Progenitor cell of endocrine pancreas (in vitro differentiated cells): ENCODE measurements around the gene AXL. TPM values are rescaled to one million over a fixed set of nuclear protein-coding genes. Genes with fewer than 3 reads are reported as not detected.

Experiments
- DNase-seq: peaks from one replicate; pipeline ENCODE4 v3.0.0; 2021; ENCODE audit warnings: low spot score; ENCODE audit not compliant: unreplicated experiment
- H3K27ac Mint-ChIP-seq: 2 replicates; pipeline ENCODE4 v1.8.0; 2021; ENCODE audit warnings: mild to moderate bottlenecking, moderate library complexity, mixed read lengths
- H3K27me3 Mint-ChIP-seq: 2 replicates; pipeline ENCODE4 v1.8.0; 2021; ENCODE audit warnings: mixed read lengths
- H3K36me3 Mint-ChIP-seq: 2 replicates; pipeline ENCODE4 v1.8.0; 2022; ENCODE audit warnings: mixed read lengths; ENCODE audit not compliant: insufficient read depth
- H3K4me1 Mint-ChIP-seq: 2 replicates; pipeline ENCODE4 v1.8.0; 2021; ENCODE audit warnings: low read depth, mixed read lengths
- H3K4me3 Mint-ChIP-seq: 2 replicates; pipeline ENCODE4 v1.8.0; 2021; ENCODE audit warnings: low read depth, mild to moderate bottlenecking, moderate library complexity, mixed read lengths
- H3K9me3 Mint-ChIP-seq: 2 replicates; pipeline ENCODE4 v1.8.0; 2021; ENCODE audit warnings: low read depth, mixed read lengths
- total RNA-seq: library from RNA; stranded (reverse); gene quantifications from 2 replicates; pipeline ENCODE4 v1.2.1, GENCODE V29; 2021
- TF ChIP-seq, protein P1 (sequence below): fragments of 200-600 bp; sonication (generic); IDR thresholded peaks from one replicate; pipeline ENCODE4 v1.5.0; 2021; ENCODE audit warnings: antibody characterized with exemption, mild to moderate bottlenecking; ENCODE audit not compliant: unreplicated experiment

The AXL gene
- total RNA-seq, 1 donor from 2014 or later = 14.8 TPM

DNA sequence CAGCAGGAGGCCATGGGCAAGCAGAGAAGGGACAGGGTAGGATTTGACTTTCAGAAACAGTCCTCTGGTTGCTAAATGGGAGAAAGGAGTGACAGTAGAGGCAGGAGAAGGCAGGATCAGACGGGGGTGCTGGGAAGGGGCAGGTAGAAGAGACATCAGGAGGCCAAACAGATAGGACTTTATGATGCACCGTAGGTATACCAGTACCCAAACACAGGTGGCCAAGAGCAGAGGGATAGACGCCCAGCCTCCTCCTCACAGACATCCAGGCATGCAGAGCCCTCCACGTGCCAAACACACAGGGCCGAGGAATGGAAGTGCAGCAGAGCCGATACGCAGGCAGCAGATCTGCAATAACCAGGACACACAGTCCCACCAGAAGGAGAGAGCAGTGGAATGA lies 1.3 kb upstream of the AXL start:
- Mint-ChIP-seq H3K27me3 (peaks cover 21% of the 10 kb centered on the region), H3K4me3 (peak overlapping the region; percentile 58), H3K27ac (peak overlapping the region; percentile 70), H3K9me3 (no peaks in the 10 kb centered on the region), H3K36me3 (peaks cover 8% of the 10 kb centered on the region), H3K4me1 (peaks cover 13% of the 10 kb centered on the region)
- DNase-seq = no peak
- TF ChIP-seq, protein P1, sequence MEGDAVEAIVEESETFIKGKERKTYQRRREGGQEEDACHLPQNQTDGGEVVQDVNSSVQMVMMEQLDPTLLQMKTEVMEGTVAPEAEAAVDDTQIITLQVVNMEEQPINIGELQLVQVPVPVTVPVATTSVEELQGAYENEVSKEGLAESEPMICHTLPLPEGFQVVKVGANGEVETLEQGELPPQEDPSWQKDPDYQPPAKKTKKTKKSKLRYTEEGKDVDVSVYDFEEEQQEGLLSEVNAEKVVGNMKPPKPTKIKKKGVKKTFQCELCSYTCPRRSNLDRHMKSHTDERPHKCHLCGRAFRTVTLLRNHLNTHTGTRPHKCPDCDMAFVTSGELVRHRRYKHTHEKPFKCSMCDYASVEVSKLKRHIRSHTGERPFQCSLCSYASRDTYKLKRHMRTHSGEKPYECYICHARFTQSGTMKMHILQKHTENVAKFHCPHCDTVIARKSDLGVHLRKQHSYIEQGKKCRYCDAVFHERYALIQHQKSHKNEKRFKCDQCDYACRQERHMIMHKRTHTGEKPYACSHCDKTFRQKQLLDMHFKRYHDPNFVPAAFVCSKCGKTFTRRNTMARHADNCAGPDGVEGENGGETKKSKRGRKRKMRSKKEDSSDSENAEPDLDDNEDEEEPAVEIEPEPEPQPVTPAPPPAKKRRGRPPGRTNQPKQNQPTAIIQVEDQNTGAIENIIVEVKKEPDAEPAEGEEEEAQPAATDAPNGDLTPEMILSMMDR = no peak

DNA sequence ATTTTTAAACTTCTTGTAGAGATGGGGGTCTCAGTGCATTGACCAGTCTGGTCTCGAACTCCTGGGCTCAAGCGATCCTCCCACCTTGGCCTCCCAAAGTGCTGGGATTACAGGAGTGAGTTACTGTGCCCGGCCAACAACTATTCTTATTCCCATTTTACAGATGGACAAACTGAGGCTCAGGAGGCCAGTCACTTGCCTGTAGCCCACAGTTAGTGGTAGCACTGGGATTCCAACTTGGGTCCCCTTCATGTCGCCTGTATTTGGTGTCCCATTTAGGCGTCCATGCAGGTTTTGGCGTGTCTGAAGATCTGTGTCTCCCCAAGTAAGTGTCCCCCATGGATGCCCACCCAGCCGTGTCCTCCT lies 791 bp upstream of the AXL start:
- Mint-ChIP-seq H3K27me3 (peaks cover 21% of the 10 kb centered on the region), H3K4me3 (peak overlapping the region; percentile 79), H3K27ac (peak overlapping the region; percentile 90), H3K4me1 (peaks cover 17% of the 10 kb centered on the region), H3K9me3 (no peaks in the 10 kb centered on the region), H3K36me3 (peaks cover 8% of the 10 kb centered on the region)
- DNase-seq = no peak
- TF ChIP-seq, protein P1 = no peak

DNA sequence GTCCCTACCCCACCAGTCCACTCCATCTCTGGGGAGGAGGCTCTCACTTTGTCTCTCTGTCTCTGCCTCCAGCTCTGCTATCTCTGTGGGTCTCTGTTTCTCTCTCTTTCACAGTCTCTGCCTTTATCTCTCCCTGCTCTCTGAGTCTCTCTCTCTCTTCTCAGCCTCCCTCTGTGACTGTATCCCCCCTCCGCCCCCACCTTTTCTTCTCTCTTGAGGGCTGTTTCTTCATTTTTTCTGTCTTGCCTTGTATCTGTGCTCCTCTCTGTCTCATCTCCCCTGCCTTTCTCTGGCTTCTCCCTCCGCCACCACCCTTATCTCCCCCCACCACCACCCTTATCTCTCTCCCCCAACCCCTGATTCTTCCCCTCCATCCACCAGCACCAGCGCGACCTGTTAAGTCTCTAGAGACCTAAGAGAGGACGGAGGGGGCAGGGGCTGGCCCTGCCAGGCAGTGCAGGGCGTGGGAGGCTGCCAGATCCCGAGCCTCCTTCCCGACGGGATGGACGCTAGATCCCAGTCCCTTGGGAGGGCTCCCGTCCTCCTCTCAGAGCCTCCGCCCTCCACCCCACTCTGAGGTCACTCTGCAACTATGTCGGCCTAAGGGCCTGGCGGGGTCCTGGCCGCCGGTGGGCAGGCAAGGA lies 1.0 kb downstream of the AXL start:
- peak overlapping the region; percentile 73 for H3K27ac Mint-ChIP-seq
- no peaks in the 10 kb centered on the region for H3K9me3 Mint-ChIP-seq
- peaks cover 8% of the 10 kb centered on the region for H3K36me3 Mint-ChIP-seq
- no peak for DNase-seq
- peaks cover 26% of the 10 kb centered on the region for H3K27me3 Mint-ChIP-seq
- peaks cover 24% of the 10 kb centered on the region for H3K4me1 Mint-ChIP-seq
- TF ChIP-seq, protein P1 = no peak
- H3K4me3 Mint-ChIP-seq = peak overlapping the region; percentile 79

DNA sequence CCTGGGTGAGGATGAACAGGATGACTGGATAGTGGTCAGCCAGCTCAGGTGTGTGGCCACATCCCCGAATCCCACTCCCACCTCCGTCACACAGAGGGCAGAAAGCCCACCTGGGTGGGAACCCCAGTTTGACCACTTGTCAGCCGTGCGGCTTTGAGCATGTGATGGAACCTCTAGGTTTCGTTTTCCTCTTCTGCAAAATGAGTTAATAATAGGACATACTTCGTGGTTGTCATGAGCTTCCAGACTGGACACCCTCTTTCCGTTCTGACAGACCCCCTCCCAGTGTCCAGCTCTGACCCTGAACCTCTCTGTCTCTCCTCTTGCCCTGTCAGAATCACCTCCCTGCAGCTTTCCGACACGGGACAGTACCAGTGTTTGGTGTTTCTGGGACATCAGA lies 1.8 kb downstream of the AXL start:
- no peak for DNase-seq
- Mint-ChIP-seq H3K4me1 (peaks cover 28% of the 10 kb centered on the region), H3K36me3 (peaks cover 8% of the 10 kb centered on the region), H3K27ac (no peak overlapping the region), H3K9me3 (no peaks in the 10 kb centered on the region), H3K27me3 (peaks cover 32% of the 10 kb centered on the region), H3K4me3 (peak overlapping the region; percentile 37)
- TF ChIP-seq, protein P1 = no peak

DNA sequence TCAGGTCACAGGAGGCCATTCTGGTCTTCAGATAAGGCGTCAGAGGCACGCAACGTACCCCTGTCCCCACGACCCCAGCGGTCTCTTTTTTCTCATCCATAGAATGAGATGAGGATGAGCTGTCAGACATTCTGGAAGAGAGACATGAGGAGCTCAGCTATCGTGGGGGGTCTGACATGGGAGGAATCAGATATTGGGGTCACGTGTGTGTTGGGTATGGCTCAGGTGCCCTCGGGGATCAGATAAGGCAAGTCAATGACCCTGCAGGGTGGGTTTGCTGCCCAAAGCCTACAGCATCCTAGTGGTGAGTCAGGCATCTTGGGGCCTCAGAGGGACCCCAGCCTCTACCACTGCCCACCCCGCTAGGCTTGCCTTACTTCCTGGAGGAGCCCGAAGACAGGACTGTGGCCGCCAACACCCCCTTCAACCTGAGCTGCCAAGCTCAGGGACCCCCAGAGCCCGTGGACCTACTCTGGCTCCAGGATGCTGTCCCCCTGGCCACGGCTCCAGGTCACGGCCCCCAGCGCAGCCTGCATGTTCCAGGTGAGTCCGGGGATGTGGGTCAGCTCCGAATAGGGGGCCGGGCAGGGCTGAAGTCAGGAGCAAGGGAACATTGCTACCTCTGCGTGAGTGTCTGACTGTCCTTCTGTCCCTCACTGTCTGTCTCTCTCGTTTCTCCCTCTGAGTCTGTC lies 2.6 kb downstream of the AXL start:
- H3K4me3 Mint-ChIP-seq = no peak overlapping the region
- no peaks in the 10 kb centered on the region for H3K9me3 Mint-ChIP-seq
- TF ChIP-seq, protein P1 = no peak
- peak overlapping the region; percentile 6 for H3K27ac Mint-ChIP-seq
- peaks cover 8% of the 10 kb centered on the region for H3K36me3 Mint-ChIP-seq
- peaks cover 32% of the 10 kb centered on the region for H3K4me1 Mint-ChIP-seq
- no peak for DNase-seq
- H3K27me3 Mint-ChIP-seq = peaks cover 33% of the 10 kb centered on the region
